Anterior cingulate cortex (tissue), 58 donors: ENCODE results near the gene FGF9.

ENCODE experiments used
- DNase-seq, 58 donors: peaks; one replicate each; lab custom pipeline; 2025; lab: John Stamatoyannopoulos, UW

FGF9 gene

DNA sequence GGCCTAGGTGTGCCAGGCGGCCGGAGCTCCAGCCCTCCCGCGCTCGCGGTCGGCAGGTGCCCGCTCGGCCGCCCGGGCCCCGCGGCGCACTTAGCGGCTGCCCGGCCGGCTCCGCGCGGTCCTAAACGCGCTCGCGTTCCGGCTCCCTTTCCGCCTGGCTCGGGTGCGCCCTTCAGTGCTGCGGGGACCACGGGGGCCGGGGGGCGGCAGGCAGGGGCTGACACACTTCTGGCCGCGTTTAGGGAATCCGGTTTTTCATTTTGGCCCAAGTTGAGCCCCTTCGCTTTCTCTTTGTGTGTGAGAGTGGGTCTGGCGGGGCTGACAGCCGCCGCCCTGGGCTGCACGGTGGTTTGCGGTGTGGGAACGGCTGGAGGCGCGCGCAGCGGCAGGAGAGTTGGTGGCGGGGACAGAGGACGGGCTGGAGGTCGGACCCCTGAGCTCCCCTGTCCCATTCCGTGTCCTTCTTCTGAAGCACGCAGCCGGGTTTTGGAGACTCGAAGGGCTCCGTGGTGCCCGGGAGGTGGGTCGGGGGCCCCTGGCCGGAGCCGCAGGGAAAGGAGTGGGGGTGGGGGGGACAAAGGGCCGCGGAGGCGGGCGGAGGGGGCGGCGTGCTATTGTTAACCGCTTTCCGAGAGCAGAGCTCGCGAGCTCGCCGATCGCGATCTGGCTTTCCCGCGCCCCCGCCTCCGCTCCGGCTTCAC lies 3.1 kb downstream of the FGF9 start:
- peak in 26 of 58 donors; percentile 14 to 84 (median 42) for DNase-seq

DNA sequence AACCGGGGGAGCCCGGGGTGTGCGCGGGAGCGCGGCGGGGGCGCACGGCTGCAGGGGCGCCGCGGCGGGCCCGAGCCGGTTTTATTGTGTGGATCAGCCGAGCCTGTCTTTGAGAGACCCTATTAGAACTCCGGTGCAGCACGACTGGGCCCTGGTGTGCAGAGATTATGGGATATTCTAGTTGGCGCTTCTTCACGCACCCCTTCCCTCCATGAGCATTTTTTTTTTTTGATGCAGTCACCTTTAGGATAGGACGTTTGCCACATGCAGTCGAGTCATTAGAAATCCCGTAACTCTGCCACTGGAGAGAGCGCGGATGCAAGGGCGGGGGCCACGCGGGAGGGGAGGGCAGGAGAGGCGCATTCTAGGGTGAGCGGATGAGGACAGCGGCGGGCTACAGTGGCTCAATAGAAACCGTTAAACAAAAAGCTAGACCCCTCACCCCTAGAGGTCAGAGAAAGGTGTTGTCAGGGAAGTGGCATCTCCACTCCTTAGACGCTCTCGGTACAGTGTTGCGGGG lies 3.7 kb downstream of the FGF9 start:
- peak in 3 of 58 donors; percentile 26 to 61 (median 50) for DNase-seq

DNA sequence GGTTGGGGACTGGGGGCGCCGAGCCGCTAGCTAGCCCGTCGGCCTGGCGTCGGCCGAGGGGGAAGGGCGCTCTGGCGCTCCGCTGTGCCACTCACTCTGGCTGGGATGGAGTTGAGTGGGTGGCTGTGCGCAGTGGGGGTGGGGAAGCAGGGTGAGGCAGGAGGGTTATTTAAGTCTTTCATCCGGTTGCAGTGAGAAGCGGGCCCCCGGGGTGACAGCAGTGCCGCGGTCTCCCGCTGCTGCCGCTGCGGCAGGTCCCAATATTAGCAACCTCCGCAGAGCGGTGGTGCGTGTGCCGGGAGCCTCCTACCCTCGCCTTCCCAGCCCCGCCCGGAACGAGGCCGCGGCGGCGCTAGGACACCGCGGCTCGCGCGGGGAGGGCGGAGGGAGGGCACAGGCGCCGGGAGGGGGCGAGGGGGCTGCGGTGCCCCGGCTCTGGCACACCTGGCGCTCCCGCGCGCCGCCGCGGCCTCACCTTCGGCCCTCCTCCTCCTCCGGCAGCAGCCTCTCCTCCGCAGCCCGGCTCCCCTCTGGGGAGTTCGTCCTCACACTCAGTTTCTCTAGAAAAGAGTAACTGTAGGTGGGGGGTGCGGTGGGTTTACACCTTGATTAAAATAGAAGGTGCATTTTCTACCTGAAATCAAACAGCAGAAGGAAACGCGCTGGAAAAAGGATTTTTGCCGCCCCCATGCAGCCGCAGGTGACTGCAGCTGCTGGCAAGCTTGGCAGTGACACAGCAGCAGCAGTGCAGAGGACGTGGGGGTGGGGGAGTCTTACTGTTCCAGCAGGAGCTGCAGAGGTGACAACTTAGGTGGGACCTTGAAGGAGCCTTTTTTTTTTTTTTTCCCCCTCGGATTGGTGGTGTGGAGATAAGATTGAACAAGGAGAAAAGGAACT lies 4.5 kb downstream of the FGF9 start:
- peak in 19 of 58 donors; percentile 9 to 60 (median 43) for DNase-seq

DNA sequence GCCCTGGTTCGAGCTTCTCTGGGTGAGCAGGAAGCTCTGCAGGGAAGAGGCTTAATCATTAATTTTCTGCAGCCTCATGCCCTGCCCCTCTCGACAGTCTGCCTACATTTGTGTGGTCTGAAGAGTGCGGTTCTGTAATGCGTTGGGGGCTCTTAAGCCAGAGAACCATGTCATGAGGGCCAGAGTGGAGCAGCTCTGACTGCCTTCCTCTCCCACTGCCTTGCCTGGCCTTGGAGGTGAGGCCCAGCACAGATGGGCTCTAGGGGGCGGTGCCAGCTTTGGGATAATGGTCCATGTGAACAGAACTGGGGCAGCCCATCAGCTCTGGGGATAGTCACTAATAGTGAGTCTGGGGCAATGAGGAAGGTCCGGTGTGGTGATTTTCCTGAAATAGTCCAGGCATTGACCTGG lies 5.7 kb downstream of the FGF9 start:
- DNase-seq = no peak

DNA sequence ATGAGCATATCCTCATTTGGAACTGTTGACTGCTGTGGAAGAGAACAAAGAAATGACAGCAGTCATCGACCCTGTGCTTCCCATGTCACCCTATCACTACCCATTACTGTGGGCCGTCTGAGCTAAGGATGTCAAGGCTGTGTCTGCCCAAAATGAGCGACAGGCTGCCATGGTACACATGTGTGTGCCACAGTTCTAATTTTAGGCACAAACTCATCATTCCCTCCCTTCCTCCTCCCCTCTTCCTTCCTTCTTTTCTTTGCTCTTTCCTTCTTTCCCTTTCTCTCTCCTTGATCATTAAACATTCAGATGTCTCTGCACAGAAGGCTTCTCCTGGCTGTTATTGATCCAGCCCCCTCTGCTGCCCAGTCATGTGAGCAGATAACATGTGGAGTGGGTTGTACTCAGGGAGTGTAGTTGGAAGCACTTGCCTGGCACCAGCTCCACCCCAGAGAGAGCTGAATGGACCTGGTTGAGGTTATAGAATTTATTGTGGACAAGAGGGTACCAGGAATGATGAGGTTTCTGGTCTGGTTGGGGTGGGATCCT lies 6.3 kb downstream of the FGF9 start:
- no peak for DNase-seq

DNA sequence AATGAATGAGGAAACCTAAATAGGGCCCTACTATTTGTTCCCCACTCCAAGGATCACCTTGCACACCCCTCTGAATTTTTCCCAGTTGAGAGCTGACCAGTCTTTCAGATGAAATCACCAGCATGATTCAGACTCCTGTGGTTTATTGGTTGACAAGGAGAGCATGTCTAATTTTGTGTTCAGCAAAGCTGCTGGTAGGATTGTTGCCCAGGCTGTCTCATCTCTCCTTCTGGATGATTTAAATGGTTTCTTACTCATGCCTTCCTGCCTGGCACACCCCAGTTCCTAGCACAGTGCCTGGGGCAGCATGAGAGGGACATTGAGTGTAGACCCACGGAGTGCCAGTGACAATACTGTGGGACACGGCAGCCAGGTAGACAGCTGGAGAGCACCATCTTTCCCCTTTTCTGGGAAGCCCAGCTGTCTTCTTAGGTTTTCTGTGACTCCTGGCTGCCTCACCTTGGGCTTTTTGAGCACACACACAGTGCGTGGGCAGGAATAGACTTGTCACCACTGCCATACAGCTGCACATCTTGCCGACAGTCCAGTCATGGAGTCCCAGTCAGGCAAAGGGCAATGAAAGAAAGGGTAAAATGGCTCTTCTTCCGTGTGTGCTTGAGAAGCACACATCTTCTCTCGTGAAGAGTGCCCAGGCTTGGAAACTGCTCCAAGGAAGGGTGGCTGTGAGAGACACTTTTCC lies 12.3 kb downstream of the FGF9 start:
- DNase-seq = peak in 1 of 58 donors; percentile 15

DNA sequence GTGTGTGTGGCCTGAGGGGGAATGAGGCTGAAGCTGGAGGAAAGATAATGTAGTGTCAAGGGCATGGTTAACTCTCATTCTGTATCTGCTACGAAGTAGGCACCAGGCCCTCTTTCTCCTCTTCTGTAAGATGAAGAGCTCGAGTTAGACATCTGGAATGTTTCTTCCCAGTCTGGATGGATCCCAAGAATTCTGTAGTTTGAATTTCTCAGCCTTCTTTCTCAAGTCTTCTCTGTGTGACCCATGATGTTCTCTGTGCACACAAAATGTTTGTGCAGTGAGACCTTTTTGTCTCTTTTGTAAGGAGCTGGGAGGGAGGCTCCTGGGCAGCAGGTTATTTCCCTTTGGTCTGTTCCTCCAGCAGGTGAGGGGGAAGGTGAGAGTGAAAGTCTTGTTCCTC lies 13.7 kb downstream of the FGF9 start:
- DNase-seq = no peak

DNA sequence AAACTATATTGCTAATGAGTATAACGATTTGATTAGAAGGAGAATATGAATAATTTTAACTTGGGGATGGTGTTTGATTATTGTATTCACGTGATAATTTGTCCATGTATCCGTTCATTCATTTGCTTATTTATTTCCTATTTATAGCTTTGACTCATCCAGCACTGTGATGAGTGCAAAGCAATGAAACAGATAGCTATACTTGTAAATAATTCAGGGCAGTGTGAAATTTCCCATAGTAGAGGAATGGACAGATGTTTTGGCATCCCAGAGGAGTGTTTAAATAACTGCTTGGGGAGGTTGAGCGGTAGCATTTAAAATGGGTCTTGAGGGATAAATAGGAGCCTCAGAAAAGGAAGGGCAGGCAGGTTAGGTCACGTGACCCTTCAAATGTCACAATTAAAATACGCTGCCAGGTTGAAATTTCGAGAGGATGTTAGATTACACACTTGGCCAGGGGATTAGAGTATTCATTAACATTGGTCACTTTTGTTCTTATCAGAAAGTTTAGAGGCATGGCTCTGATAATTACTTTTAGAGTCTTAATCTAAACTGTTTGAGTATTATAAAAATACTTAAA lies 14.7 kb downstream of the FGF9 start:
- no peak for DNase-seq

DNA sequence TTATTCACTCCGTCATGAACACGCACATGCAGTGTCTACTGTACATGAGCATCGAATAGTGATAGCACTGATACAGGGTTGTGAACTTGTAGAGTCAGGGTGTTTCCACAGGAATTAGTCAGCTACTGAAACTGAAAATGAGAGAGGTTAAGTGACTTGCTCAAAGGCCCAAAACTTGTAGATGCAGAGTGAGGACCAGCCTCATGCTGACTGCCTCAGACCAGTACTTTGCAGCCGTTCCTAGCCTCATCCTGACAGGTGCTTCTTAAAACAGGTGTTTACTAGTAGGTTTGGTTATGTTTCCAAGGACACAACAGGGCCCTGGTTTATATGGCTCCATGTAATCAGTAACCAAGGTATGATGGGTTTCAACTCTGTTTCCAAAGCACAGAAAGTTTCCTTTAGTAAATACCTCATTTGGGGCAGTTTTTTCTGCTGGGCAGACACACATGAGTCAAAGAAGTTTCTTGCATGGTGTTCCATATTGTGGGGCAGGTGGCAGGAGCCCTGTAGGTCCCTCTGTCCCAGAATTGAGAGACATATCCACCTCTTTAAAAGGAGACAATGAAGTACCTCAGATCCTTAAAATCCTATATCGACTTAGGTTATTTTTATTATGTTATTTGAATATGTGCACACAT lies 16.0 kb downstream of the FGF9 start:
- no peak for DNase-seq

DNA sequence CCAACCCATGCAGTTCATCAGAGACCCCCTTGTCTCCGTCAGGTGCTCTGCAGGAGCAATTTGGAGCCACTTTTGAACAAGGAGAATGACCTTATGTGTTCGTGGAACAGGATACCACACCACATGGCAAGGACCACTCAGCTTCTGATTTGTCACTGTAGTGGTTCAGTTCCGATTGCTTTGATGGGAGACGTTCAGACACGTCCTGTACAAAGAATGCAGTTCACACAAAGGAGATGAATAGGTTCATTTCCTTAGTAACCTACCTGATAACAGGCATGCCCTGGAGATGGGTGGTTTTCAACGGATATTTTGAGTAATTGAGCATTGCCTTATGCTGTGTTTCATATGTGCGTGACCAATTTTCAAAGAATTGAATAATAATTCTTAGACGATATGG lies 17.2 kb downstream of the FGF9 start:
- DNase-seq = no peak

DNA sequence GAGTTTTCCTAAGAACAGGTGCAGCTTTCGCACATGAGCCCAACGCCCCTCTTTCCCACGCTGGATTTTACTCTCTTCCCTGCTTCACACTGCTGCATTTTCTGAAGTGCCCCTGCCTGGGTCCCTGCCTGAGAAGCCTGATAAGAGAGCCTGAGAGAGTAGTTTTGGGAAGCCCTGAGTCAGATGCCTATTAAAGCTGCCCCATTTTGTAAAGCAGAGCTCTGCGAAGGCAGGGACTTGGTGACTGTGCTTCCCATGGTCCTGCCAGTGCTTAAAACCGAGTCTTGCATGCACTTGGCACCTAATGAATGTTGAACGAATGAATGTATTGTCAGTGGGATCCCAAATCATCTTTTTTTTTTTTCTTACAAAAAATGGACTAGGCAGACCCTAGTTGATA lies 18.2 kb downstream of the FGF9 start:
- DNase-seq = no peak

DNA sequence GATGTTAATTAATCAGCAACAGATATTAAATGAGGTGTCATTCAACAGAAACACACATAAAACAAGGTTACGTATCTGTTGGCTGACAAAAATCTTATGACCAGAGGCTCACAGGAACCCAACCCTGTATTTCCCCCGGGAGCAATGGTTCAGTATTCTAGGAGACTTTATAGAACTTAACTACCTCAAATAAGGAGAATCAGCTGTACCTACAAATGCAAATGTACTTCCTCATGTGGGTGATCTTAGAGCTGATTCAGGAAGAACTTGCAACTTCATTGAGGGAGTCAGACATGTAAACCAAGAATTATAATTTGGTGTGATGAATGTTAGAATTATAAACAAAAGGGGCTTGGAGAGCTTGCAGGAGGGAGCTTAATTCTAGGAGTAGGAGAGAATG lies 20.1 kb downstream of the FGF9 start:
- DNase-seq = no peak

DNA sequence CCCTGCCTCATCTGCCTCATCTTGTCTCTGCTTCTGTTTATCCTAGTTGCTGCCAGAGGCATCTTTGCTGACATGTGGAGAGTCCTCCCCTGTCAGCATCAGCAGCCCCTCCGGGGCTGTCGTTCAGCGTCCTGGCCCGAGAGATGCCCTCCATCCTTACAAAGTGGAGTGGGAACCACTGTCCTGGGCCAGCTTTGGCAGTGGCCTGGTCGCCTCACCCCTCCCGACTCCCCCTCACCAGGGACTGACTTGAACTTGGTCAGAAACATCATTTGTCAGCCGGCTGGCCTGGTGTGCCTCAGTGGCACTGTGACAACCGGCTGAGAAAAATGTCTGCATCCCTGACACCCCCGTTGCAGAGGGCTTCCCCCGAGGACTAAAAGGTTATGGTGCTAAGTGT lies 20.6 kb downstream of the FGF9 start:
- DNase-seq = no peak

DNA sequence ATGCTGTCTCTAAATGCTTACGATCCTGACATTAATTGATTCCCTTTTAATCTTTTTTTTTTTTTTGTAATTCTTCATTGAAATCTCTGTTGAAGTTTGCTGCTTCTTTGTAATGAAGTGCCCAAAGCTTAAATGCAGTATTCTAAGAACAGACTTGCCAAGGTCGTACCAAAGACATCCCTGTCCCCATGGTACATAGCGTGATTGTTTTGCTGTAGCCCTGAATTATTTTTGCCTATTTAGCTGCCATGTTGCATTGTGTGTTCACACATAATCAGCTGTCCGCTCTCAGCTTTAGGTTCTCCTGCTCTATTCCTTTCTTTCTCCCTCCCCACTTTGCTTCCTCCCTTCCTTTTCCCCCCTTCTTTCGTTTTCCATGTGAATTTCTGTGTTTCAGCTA lies 21.1 kb downstream of the FGF9 start:
- DNase-seq = no peak

DNA sequence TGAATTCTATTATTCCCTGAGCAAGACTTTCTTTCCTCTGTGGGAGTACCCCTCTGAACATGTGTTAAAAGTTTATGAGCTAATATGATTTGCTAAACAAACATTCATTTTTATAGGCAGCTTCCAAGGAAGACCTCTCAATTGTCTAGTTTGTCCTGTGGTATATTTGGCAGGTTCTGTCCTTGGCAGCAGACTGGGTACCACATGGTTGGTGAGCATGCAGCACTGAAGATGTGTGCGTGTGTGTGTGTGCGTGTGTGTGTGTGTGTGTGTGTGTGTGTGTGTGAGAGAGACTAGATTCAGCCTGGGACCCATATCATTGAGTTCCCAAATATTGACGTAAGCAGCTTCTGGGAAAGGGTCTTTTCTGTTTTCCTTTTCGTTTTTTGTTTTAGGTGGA lies 24.0 kb downstream of the FGF9 start:
- DNase-seq = no peak

DNA sequence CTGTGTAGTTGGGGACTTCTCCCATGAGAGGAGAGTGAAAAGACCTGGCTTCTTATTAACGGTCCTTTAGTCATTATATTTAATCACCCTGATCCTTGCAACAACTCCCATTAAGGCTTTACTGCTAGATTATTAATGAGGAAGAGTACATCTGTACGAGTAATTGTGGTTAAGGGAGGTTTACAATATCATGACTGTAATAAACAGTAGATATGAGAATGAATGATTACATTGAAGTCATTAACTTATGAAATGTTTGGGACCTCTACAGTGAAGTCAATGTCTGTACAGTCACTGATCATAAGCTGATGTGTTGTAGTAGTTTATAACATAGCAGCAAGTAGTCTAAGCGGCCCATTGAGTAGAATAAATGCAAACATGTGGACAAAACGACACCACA lies 24.7 kb downstream of the FGF9 start:
- DNase-seq = no peak

DNA sequence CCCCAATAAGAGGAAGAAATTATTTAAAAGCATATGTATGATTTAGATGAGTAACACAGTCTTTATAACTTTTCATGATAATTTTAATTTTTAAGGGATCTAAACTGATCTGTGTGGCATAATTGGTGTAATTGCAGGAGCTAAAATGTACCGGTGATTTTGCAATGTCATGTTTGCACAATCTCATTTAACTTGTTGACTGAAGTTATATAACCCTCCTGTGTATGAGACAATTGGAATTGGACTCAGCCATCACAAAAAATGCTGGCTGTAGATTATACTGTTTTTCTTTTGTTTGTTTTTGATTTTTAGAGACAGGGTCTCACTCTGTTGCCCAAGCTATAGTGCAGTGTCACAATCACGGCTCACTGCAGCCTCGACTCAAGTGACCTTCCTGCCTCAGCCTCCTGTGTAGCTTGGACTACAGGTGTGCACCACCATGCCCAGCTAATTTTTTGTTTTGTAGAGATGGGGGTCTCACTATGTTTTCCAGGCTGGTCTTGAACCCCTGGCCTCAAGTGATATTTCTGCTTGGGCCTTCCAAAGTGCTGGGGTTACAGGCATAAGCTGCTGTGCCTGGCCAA lies 26.1 kb downstream of the FGF9 start:
- DNase-seq = no peak

DNA sequence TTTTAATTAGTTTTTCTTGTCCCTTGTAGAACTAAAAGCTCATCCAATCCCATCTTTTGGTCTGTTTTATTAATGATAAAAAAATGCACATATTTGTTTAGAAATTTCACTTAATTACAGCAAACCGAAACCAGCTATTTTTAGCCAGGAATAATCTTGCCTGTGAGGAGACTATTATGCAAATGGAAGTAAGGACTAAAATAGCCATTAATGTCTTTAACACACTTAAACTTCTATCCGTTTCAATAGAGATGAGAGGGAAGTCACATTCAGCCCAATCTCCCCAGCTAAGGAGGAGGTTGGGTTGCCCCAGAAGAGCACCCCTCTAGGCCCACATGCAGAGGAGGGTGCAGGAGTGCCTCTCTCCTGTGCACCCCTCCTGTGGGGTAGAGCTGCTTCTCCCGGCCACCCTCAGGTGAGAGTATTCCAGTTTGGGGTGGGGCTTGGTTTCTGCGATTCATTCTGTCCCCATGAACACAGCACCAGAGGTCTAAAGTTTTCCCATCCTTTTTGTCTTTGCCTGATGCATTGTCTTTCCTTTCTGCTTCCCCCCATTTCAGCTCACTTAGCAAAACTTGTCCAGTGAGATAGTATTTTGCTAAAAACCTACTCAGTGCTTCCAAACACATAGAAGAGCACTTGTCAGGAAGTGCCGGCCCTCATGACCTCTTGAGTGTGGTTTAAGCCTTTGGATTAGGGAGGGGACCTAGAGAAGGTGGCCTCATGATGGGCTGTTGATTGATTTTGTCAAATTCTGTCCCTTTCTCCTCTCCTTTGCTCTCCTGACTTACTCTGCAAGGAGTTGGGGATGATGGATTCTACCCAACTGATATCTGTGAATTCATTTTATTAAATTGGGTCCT lies 28.2 kb downstream of the FGF9 start:
- DNase-seq = no peak

DNA sequence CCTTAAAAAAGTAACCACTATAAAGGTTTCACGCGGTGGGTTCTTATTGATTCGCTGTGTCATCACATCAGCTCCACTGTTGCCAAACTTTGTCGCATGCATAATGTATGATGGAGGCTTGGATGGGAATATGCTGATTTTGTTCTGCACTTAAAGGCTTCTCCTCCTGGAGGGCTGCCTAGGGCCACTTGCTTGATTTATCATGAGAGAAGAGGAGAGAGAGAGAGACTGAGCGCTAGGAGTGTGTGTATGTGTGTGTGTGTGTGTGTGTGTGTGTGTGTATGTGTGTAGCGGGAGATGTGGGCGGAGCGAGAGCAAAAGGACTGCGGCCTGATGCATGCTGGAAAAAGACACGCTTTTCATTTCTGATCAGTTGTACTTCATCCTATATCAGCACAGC lies 30.6 kb downstream of the FGF9 start:
- no peak for DNase-seq
